Right lobe of liver (tissue), 6 donors: ENCODE data around the gene MTUS2. TPM values are rescaled to one million over a fixed set of nuclear protein-coding genes. Genes with fewer than 3 reads are reported as not detected.

Experiments
- ATAC-seq, 4 donors: fragments of 200-7000 bp; cut with Tn5 transposase; one replicate each; pipeline ENCODE4 v1.9.1; 2020; ENCODE audit warnings: mild to moderate bottlenecking in 4 of 4, moderate library complexity in 4 of 4
- DNase-seq, 3 donors: peaks; one replicate each; pipeline ENCODE4 v3.0.0-alpha.2; 2020
- H3K27ac ChIP-seq, 3 donors: fragments of 200-600 bp; one replicate each; pipeline ENCODE4 v1.8.0; 2022
- H3K27me3 ChIP-seq, 2 donors: fragments of 200-600 bp; one replicate each; pipeline ENCODE4 v1.8.0; 2022
- H3K36me3 ChIP-seq, 4 donors: fragments of 200-600 bp; sonication (generic) in 1 of 4; one replicate each; pipeline versions ENCODE4 v1.5.1 to v1.8.0; 2017 to 2022; ENCODE audit warnings: control low read depth in 1 of 4
- H3K4me1 ChIP-seq, 4 donors: fragments of 200-600 bp; sonication (generic) in 1 of 4; one replicate each; pipeline versions ENCODE4 v1.5.1 to v1.8.0; 2017 to 2022; ENCODE audit warnings: control low read depth in 1 of 4
- H3K4me3 ChIP-seq, 3 donors: fragments of 200-600 bp; one replicate each; pipeline ENCODE4 v1.8.0; 2022
- H3K9me3 ChIP-seq, 4 donors: fragments of 200-600 bp; sonication (generic) in 1 of 4; one replicate each; pipeline versions ENCODE4 v1.5.1 to v1.8.0; 2017 to 2022; ENCODE audit warnings: control low read depth in 1 of 4
- POLR2A ChIP-seq: fragments of 450-650 bp; IDR thresholded peaks from one replicate; pipeline ENCODE4 v1.6.1; 2017; ENCODE audit warnings: antibody characterized with exemption, mild to moderate bottlenecking
- whole genome bisulfite sequencing: methylation state at CpG from one replicate; pipeline ENCODE4 v1.1.6; 2018; ENCODE audit warnings: low coverage, low lambda C conversion rate; ENCODE audit not compliant: insufficient coverage; ENCODE audit errors: missing lambda C conversion rate; 5-methylcytosine and 5-hydroxymethylcytosine counted together
- intact Hi-C, 2 donors: fragments of 100-400 bp; cut with DNase I; formaldehyde crosslinking; loops; one replicate each; pipeline versions ENCODE4 v1.11.2 to v1.14.1; 2022
- total RNA-seq, 6 experiments: library from RNA; depleted of rRNA in 2 of 6; stranded (reverse); fragments of >200 nt in 2 of 6; fragmentation: NEBNext Ultra II Directional in 3 of 6; extraction: Animal tissue kit (Norgen Biotek cat#: 25700) in 3 of 6; gene quantifications; one replicate each; pipeline versions ENCODE4 v1.1.0 to v1.2.4, GENCODE V29; 2016 to 2023
- TF ChIP-seq, protein P1 (sequence below), 4 donors: fragments of 200-600 bp in 3 of 4; fragments of 450-650 bp in 1 of 4; IDR thresholded peaks; one replicate each; pipeline versions ENCODE4 v1.5.1 to v1.8.0; 2016 to 2022; ENCODE audit warnings: antibody characterized with exemption in 4 of 4, mild to moderate bottlenecking in 2 of 4
- donor health status: DM: no; HTN: yes; CAD: no.
- donor health status: DM: no; HTN: no; CAD: no.
- donor health status: DM: no; HTN: no; CAD: no.
- donor health status: DM: no; HTN: yes; CAD: no.
- donor health status: DM: no; HTN: yes; CAD: no.

MTUS2 gene
- total RNA-seq, 6 experiments from 2014 or later, result 0.15 to 2.2 (median 0.98) TPM

DNA sequence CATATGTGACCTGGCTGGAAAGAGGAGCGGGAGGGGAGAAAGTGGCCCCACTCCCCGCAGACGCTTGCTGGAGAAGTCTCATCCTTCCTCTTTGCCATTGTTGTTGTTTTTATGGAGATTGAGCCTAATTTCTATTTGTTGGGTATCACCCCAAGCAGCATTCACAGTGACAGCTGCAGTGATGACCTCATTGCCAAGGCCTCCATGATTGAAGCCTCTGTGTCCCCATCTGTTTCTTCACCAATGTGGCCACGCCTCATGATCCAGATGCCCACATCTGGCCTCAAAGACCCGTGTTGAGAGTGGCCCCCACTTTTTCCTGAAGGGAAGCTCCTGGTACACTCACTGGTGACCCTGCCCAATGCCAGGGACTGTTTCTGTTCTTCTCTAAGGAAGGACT lies 621.2 kb downstream of the MTUS2 start:
- no peak for TF ChIP-seq POLR2A
- Histone ChIP-seq H3K36me3 (no peaks in the 10 kb centered on the region), H3K27ac (no peak overlapping the region), H3K9me3 (no peaks in the 10 kb centered on the region), H3K27me3 (no peaks in the 10 kb centered on the region), H3K4me3 (no peak overlapping the region), H3K4me1 (no peaks in the 10 kb centered on the region)
- DNase-seq (no peak), ATAC-seq (no peak)
- intact Hi-C loops, result no loop called here
- WGBS, result 80% methylated on average over 2 of the region's 5 CpGs

DNA sequence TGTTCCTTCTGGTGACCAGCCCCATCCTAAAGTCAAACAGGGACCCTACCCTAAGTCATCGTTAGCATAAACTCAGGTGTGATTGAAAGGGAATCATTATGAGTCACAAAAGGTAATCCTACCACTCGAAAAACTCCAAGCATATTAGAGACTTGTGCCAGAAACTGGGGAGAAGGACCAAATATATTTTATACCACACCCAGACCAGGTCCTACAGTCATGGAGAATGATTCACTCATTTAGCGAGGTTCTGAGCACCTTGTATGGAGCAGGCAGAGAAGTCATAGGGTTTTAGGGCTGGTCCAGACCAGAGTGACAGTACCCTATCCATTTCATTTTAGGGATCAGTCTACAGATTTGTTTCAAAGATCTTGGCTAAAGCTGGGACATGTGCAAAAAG lies 625.9 kb downstream of the MTUS2 start:
- H3K27me3 ChIP-seq, result no peaks in the 10 kb centered on the region
- TF ChIP-seq POLR2A, result no peak
- TF ChIP-seq, protein P1, sequence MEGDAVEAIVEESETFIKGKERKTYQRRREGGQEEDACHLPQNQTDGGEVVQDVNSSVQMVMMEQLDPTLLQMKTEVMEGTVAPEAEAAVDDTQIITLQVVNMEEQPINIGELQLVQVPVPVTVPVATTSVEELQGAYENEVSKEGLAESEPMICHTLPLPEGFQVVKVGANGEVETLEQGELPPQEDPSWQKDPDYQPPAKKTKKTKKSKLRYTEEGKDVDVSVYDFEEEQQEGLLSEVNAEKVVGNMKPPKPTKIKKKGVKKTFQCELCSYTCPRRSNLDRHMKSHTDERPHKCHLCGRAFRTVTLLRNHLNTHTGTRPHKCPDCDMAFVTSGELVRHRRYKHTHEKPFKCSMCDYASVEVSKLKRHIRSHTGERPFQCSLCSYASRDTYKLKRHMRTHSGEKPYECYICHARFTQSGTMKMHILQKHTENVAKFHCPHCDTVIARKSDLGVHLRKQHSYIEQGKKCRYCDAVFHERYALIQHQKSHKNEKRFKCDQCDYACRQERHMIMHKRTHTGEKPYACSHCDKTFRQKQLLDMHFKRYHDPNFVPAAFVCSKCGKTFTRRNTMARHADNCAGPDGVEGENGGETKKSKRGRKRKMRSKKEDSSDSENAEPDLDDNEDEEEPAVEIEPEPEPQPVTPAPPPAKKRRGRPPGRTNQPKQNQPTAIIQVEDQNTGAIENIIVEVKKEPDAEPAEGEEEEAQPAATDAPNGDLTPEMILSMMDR (IDR thresholded peaks at IDR 0.05), result no peak
- no peaks in the 10 kb centered on the region for H3K36me3 ChIP-seq
- 92% methylated on average over 3 of the region's 3 CpGs for WGBS
- H3K4me3 ChIP-seq, result no peak overlapping the region
- no peaks in the 10 kb centered on the region for H3K9me3 ChIP-seq
- DNase-seq, result no peak
- intact Hi-C loops, result no loop called here
- ATAC-seq, result no peak
- H3K27ac ChIP-seq, result no peak overlapping the region
- H3K4me1 ChIP-seq, result no peaks in the 10 kb centered on the region

GRCh38 chr13:29448174-29448573 lies 628.0 kb downstream of the MTUS2 start:
- TF ChIP-seq, protein P1 (IDR thresholded peaks at IDR 0.05), result no peak
- TF ChIP-seq POLR2A, result no peak
- no peak overlapping the region for H3K4me3 ChIP-seq
- intact Hi-C loops, result no loop called here
- 67% methylated on average over 1 of the region's 2 CpGs for WGBS
- H3K27me3 ChIP-seq, result no peaks in the 10 kb centered on the region
- DNase-seq (no peak), ATAC-seq (no peak)
- H3K36me3 ChIP-seq, result no peaks in the 10 kb centered on the region
- H3K9me3 ChIP-seq, result no peaks in the 10 kb centered on the region
- H3K27ac ChIP-seq, result no peak overlapping the region
- H3K4me1 ChIP-seq, result no peaks in the 10 kb centered on the region

DNA sequence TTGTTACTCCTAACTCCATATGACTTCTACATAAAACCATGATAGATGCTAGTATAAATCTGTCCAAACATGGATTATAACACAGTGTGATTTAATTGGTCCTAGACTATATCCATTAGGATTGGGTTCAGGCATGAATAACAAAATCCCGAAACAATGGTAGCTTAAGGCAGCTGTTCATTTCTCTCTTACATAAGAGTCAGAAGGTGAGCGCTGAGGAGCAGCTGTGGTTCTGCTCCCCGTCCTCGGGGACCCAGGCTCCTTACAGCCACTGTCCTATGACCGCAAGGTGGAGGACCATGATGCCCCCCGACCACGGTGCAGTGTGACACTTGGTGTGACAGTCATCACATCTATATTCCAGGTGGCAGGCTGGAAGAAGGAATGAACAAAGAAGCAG lies 629.6 kb downstream of the MTUS2 start:
- 78% methylated on average over 7 of the region's 7 CpGs for WGBS
- Histone ChIP-seq H3K27me3 (no peaks in the 10 kb centered on the region), H3K36me3 (no peaks in the 10 kb centered on the region), H3K4me3 (no peak overlapping the region), H3K4me1 (no peaks in the 10 kb centered on the region), H3K9me3 (no peaks in the 10 kb centered on the region), H3K27ac (no peak overlapping the region)
- TF ChIP-seq, protein P1 (IDR thresholded peaks at IDR 0.05), result no peak
- TF ChIP-seq POLR2A, result no peak
- intact Hi-C loops, result no loop called here
- DNase-seq (no peak), ATAC-seq (no peak)

- Histone ChIP-seq H3K27me3 (no peaks in the 10 kb centered on the region), H3K27ac (no peak overlapping the region), H3K9me3 (no peaks in the 10 kb centered on the region), H3K4me3 (no peak overlapping the region), H3K4me1 (no peaks in the 10 kb centered on the region), H3K36me3 (no peaks in the 10 kb centered on the region)
- no peak for DNase-seq
- TF ChIP-seq, protein P1 (IDR thresholded peaks at IDR 0.05), result no peak
- no peak for TF ChIP-seq POLR2A
- intact Hi-C loops, result no loop called here
- no peak for ATAC-seq
- WGBS, result 76% methylated on average over 2 of the region's 2 CpGs
Measured at GRCh38 chr13:29451976-29452375, 631.8 kb downstream of the MTUS2 start.
